GM19351 (cell line): ENCODE data around the gene GPR17.

ENCODE experiments used
- ATAC-seq: cut with Tn5 transposase; IDR thresholded peaks from one replicate; pipeline ENCODE4 v1.9.1; 2021; ENCODE audit warnings: mild to moderate bottlenecking, moderate library complexity; ENCODE audit not compliant: unreplicated experiment

GPR17 gene

GRCh38 chr2:127614246-127614645, 31.7 kb upstream of the GPR17 start:
- no peak for ATAC-seq

- no peak for ATAC-seq
These were observed 31.2 kb upstream of the GPR17 start for GRCh38 chr2:127614731-127615130.

- ATAC-seq = no peak
These were observed 30.3 kb upstream of the GPR17 start for GRCh38 chr2:127615511-127616166.

GRCh38 chr2:127618551-127619202, 27.3 kb upstream of the GPR17 start:
- ATAC-seq = no peak

GRCh38 chr2:127619203-127619590, 26.8 kb upstream of the GPR17 start:
- no peak for ATAC-seq

- no peak for ATAC-seq
These were observed 25.9 kb upstream of the GPR17 start for GRCh38 chr2:127619877-127620705.

- ATAC-seq = no peak
These were observed 25.1 kb upstream of the GPR17 start for GRCh38 chr2:127620866-127621265.

- ATAC-seq = no peak
These were observed 23.9 kb upstream of the GPR17 start for GRCh38 chr2:127621981-127622431.

- ATAC-seq = no peak
These were observed 23.2 kb upstream of the GPR17 start for GRCh38 chr2:127622561-127623387.

GRCh38 chr2:127623388-127624319, 22.3 kb upstream of the GPR17 start:
- no peak for ATAC-seq

- ATAC-seq = no peak
These were observed 21.6 kb upstream of the GPR17 start for GRCh38 chr2:127624320-127624755.

- ATAC-seq = no peak
These were observed 21.0 kb upstream of the GPR17 start for GRCh38 chr2:127624756-127625571.

- no peak for ATAC-seq
These were observed 20.4 kb upstream of the GPR17 start for GRCh38 chr2:127625572-127625951.

- no peak for ATAC-seq
These were observed 19.8 kb upstream of the GPR17 start for GRCh38 chr2:127626175-127626574.

GRCh38 chr2:127626917-127627739, 18.8 kb upstream of the GPR17 start:
- no peak for ATAC-seq

- ATAC-seq = no peak
These were observed 18.0 kb upstream of the GPR17 start for GRCh38 chr2:127627740-127628571.
